Hepatic stellate cell (primary cell): Measurements from ENCODE around the gene RBM20.
"Not testable (repeated sequence)": the region's sequence is repeated elsewhere in the genome, so short reads cannot be mapped to it uniquely, and the experiment has no call there.

Source experiments
- DNase-seq: peaks from one replicate; pipeline ENCODE4 v3.0.0; 2011; ENCODE audit warnings: low spot score

RBM20 gene

GRCh38 chr10:110643653-110644597, at the start of gene RBM20:
Gene RBM20, plus strand, starts transcription at chr10:110644336. Its CDS starts 119 bp downstream, at chr10:110644455.
- peak; percentile 44 for DNase-seq

- DNase-seq: no peak
These were observed 46.7 kb upstream of the RBM20 start for GRCh38 chr10:110597476-110597875.

GRCh38 chr10:110600487-110601101, 43.5 kb upstream of the RBM20 start:
- DNase-seq: peak; percentile 18

- DNase-seq: no peak
These were observed 42.6 kb upstream of the RBM20 start for GRCh38 chr10:110601581-110601980.

- DNase-seq: no peak
These were observed 36.0 kb upstream of the RBM20 start for GRCh38 chr10:110608087-110608486.

GRCh38 chr10:110609605-110610004, 34.5 kb upstream of the RBM20 start:
- no peak for DNase-seq

GRCh38 chr10:110610308-110610774, 33.8 kb upstream of the RBM20 start:
- peak; percentile 46 for DNase-seq

- not testable (repeated sequence) for DNase-seq
These were observed 33.4 kb upstream of the RBM20 start for GRCh38 chr10:110610781-110611180.

- DNase-seq: no peak
These were observed 32.0 kb upstream of the RBM20 start for GRCh38 chr10:110612087-110612486.

- no peak for DNase-seq
These were observed 31.5 kb upstream of the RBM20 start for GRCh38 chr10:110612629-110613028.

- DNase-seq: no peak
These were observed 30.7 kb upstream of the RBM20 start for GRCh38 chr10:110613341-110613995.

- no peak for DNase-seq
These were observed 30.1 kb upstream of the RBM20 start for GRCh38 chr10:110613996-110614495.

- DNase-seq: no peak
These were observed 28.9 kb upstream of the RBM20 start for GRCh38 chr10:110615057-110615747.

- DNase-seq: no peak
These were observed 27.6 kb upstream of the RBM20 start for GRCh38 chr10:110616493-110617033.

- DNase-seq: no peak
These were observed 26.5 kb upstream of the RBM20 start for GRCh38 chr10:110617425-110618229.

GRCh38 chr10:110618230-110618610, 25.9 kb upstream of the RBM20 start:
- no peak for DNase-seq

GRCh38 chr10:110619514-110620397, 24.4 kb upstream of the RBM20 start:
- no peak for DNase-seq

- DNase-seq: no peak
These were observed 23.8 kb upstream of the RBM20 start for GRCh38 chr10:110620398-110620719.

GRCh38 chr10:110623316-110623715, 20.8 kb upstream of the RBM20 start:
- DNase-seq: not testable (repeated sequence)
